WTC11 (cell line): Measurements from ENCODE around the gene R3HDML. TPM values are rescaled to one million over a fixed set of nuclear protein-coding genes. Genes with fewer than 3 reads are reported as not detected.

Experiments
- ATAC-seq: fragments of 200-7000 bp; cut with Tn5 transposase; 2 replicates; pipeline ENCODE4 v1.10.0; 2021; ENCODE audit warnings: mild to moderate bottlenecking, moderate library complexity
- Bru-seq: library from RNA; stranded (reverse); fragments of 400-500 nt; gene quantifications from one replicate; lab custom pipeline; 2021; lab: Mats Ljungman, UMichigan
- CTCF ChIA-PET: fragments of 300-600 bp; sonication (Branson Sonifier 250); formaldehyde crosslinking; loops from one replicate; lab custom pipeline; 2021; ENCODE audit warnings: antibody characterized with exemption; lab: Charles Lee
- POLR2A ChIA-PET: fragments of 350-600 bp; sonication (Branson Sonifier 250); formaldehyde crosslinking; loops from one replicate; lab custom pipeline; 2021; ENCODE audit warnings: antibody characterized with exemption; lab: Charles Lee
- DNase-seq: peaks from one replicate; pipeline ENCODE4 v3.0.0; 2021; ENCODE audit warnings: low spot score
- H3K27ac Mint-ChIP-seq: 2 replicates; pipeline ENCODE4 v1.8.0; 2021; ENCODE audit warnings: mixed read lengths
- H3K27me3 Mint-ChIP-seq: 2 replicates; pipeline ENCODE4 v1.8.0; 2021; ENCODE audit warnings: low read depth, mild to moderate bottlenecking, moderate library complexity, mixed read lengths
- H3K36me3 Mint-ChIP-seq: 2 replicates; pipeline ENCODE4 v1.8.0; 2021; ENCODE audit warnings: mixed read lengths
- H3K4me1 Mint-ChIP-seq: 2 replicates; pipeline ENCODE4 v1.8.0; 2022; ENCODE audit warnings: mixed read lengths
- H3K4me3 Mint-ChIP-seq: 2 replicates; pipeline ENCODE4 v1.8.0; 2021; ENCODE audit warnings: mild to moderate bottlenecking, moderate library complexity, mixed read lengths
- H3K9me3 Mint-ChIP-seq: 2 replicates; pipeline ENCODE4 v1.8.0; 2021; ENCODE audit warnings: mixed read lengths
- ETV6 ChIP-seq: sonication (generic); formaldehyde crosslinking; IDR thresholded peaks from 2 replicates; pipeline ENCODE4 v1.8.1; 2022; ENCODE audit warnings: mild to moderate bottlenecking, missing genetic modification reagents
- FOXK1 ChIP-seq: sonication (generic); formaldehyde crosslinking; IDR thresholded peaks from 2 replicates; pipeline ENCODE4 v1.8.0; 2022; ENCODE audit warnings: mild to moderate bottlenecking, moderate library complexity, missing genetic modification reagents
- FOXP1 ChIP-seq: sonication (generic); formaldehyde crosslinking; IDR thresholded peaks from 2 replicates; pipeline ENCODE4 v1.8.0; 2022; ENCODE audit warnings: missing genetic modification reagents, mild to moderate bottlenecking, moderate library complexity, borderline replicate concordance
- GABPB1 ChIP-seq: sonication (generic); formaldehyde crosslinking; IDR thresholded peaks from 2 replicates; pipeline ENCODE4 v1.8.1; 2023; ENCODE audit warnings: mild to moderate bottlenecking, missing genetic modification reagents
- HMGA2 ChIP-seq: fragments of 250-450 bp; sonication (Bioruptor Pico); IDR thresholded peaks from 2 replicates; pipeline ENCODE4 v1.4.0; 2021; ENCODE audit warnings: mild to moderate bottlenecking, moderate library complexity
- JAZF1 ChIP-seq: fragments of 250-450 bp; sonication (Bioruptor Pico); IDR thresholded peaks from 2 replicates; pipeline ENCODE4 v1.9.0; 2021; ENCODE audit warnings: moderate library complexity, mild to moderate bottlenecking, inconsistent platforms
- JUN ChIP-seq: sonication (generic); formaldehyde crosslinking; IDR thresholded peaks from 2 replicates; pipeline ENCODE4 v1.8.0; 2023; ENCODE audit warnings: mild to moderate bottlenecking, missing genetic modification reagents
- NFYB ChIP-seq: sonication (generic); formaldehyde crosslinking; conservative IDR thresholded peaks from 2 replicates; pipeline ENCODE4 v1.8.0; 2022; ENCODE audit warnings: low read depth, missing genetic modification reagents
- NR1H2 ChIP-seq: sonication (generic); formaldehyde crosslinking; IDR thresholded peaks from 2 replicates; pipeline ENCODE4 v1.9.0; 2021; ENCODE audit warnings: mild to moderate bottlenecking, moderate library complexity, missing genetic modification reagents
- OVOL2 ChIP-seq: fragments of 250-450 bp; sonication (Bioruptor Pico); IDR thresholded peaks from 2 replicates; pipeline ENCODE4 v1.9.0; 2021; ENCODE audit warnings: mild to moderate bottlenecking, borderline replicate concordance
- RORB ChIP-seq: fragments of 250-450 bp; sonication (Bioruptor Pico); IDR thresholded peaks from 2 replicates; pipeline ENCODE4 v1.9.0; 2021; ENCODE audit warnings: mild to moderate bottlenecking
- TEAD4 ChIP-seq: sonication (generic); formaldehyde crosslinking; IDR thresholded peaks from 2 replicates; pipeline ENCODE4 v1.8.0; 2022; ENCODE audit warnings: mild to moderate bottlenecking, missing genetic modification reagents
- TP53 ChIP-seq: sonication (generic); formaldehyde crosslinking; IDR thresholded peaks from 2 replicates; pipeline ENCODE4 v1.8.1; 2023; ENCODE audit warnings: mild to moderate bottlenecking, missing genetic modification reagents
- ZNF219 ChIP-seq: sonication (generic); formaldehyde crosslinking; IDR thresholded peaks from 2 replicates; pipeline ENCODE4 v1.8.0; 2023; ENCODE audit warnings: missing genetic modification reagents, mild to moderate bottlenecking, borderline replicate concordance
- ZNF263 ChIP-seq: sonication (generic); formaldehyde crosslinking; IDR thresholded peaks from 2 replicates; pipeline ENCODE4 v1.8.1; 2022; ENCODE audit warnings: low read depth, mild to moderate bottlenecking, moderate library complexity, missing genetic modification reagents
- ZNF396 ChIP-seq: fragments of 250-450 bp; sonication (Bioruptor Pico); IDR thresholded peaks from 2 replicates; pipeline ENCODE4 v1.8.0; 2021; ENCODE audit warnings: mild to moderate bottlenecking, moderate library complexity, borderline replicate concordance
- ZNF416 ChIP-seq: fragments of 250-450 bp; sonication (Bioruptor Pico); IDR thresholded peaks from 2 replicates; pipeline ENCODE4 v1.9.0; 2021; ENCODE audit warnings: mild to moderate bottlenecking, inconsistent platforms
- ZNF671 ChIP-seq: fragments of 250-450 bp; sonication (Bioruptor Pico); IDR thresholded peaks from 2 replicates; pipeline ENCODE4 v1.8.0; 2021; ENCODE audit warnings: mild to moderate bottlenecking
- long read RNA-seq, 3 experiments: library from RNA in 1 of 3; library from capped mRNA in 1 of 3; library from polyadenylated mRNA in 1 of 3; unstranded in 2 of 3; stranded (forward) in 1 of 3; transcript quantifications; one replicate each; pipeline ENCODE4 v2.0.0, GENCODE V29; 2021
- total RNA-seq: library from RNA; stranded (reverse); gene quantifications from 3 replicates; pipeline ENCODE4 v1.2.3, GENCODE V29; 2021
- TF ChIP-seq, protein P1 (sequence below): fragments of 200-600 bp; IDR thresholded peaks from 2 replicates; pipeline ENCODE4 v1.8.0; 2022; ENCODE audit warnings: antibody characterized with exemption
- TF ChIP-seq, protein P2 (sequence below): fragments of 250-450 bp; sonication (Bioruptor Pico); IDR thresholded peaks from 2 replicates; pipeline ENCODE4 v1.9.0; 2021; ENCODE audit warnings: moderate library complexity, mild to moderate bottlenecking, inconsistent platforms, borderline replicate concordance
- TF ChIP-seq, protein P3 (sequence below): sonication (generic); formaldehyde crosslinking; IDR thresholded peaks from 2 replicates; pipeline ENCODE4 v1.8.1; 2022; ENCODE audit warnings: low read depth, mild to moderate bottlenecking, moderate library complexity, missing genetic modification reagents, borderline replicate concordance

Gene R3HDML, protein sequence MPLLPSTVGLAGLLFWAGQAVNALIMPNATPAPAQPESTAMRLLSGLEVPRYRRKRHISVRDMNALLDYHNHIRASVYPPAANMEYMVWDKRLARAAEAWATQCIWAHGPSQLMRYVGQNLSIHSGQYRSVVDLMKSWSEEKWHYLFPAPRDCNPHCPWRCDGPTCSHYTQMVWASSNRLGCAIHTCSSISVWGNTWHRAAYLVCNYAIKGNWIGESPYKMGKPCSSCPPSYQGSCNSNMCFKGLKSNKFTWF
- total RNA-seq = not detected in 3 replicates
- percentile 11 among the genes with signal in this experiment for Bru-seq, nascent RNA
- long read RNA-seq, experiment 1 = 0 reads
- long read RNA-seq, experiment 2 = 0 reads
- long read RNA-seq, experiment 3 = 0 reads

DNA sequence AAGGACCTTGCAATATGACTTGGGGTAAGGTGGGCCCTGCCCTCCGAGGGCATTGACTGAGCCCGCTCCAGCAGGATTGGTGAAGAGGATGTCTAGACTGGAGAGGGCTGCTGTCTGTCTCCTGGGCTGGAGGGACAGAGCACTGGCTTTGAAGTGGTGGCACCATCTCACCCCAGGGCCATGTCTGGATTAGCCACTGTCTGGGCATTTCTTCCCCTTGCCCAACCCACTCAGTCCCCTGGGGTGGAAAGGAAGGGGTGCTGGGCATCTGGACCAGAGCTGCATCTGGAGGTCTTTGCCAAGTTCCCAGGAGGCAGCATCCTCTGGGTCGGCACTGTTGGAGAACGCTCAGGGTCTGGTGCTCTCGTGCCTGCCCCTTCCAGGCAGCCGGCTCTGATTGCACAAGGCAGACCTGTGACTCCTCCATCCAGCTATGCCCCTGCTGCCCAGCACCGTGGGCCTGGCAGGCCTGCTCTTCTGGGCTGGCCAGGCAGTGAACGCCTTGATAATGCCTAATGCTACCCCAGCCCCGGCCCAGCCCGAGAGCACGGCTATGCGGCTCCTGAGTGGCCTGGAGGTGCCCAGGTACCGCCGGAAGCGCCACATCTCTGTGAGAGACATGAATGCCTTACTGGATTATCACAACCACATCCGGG, at the start of gene R3HDML:
R3HDML (plus strand) TSS at position 319 of the 656 bp plus-strand sequence; CDS start at position 434, 115 bp downstream.
- Mint-ChIP-seq H3K4me1 (peaks cover 18% of the 10 kb centered on the region), H3K27me3 (no peaks in the 10 kb centered on the region; the same call in 1 of the 2 replicates), H3K27ac (no peak within 1 kb of the TSS), H3K4me3 (peak within 1 kb of the TSS; percentile 4; the same call in 1 of the 2 replicates), H3K9me3 (no peaks in the 10 kb centered on the region), H3K36me3 (no peaks in the 10 kb centered on the region)
- ATAC-seq (no peak), DNase-seq (no peak)
- POLR2A ChIA-PET = no interaction called here
- CTCF ChIA-PET = interaction anchor here (0.6 kb wide), 1 partner anchor 70 kb away, joined by 3 read pairs; no protein-coding TSS in a partner anchor
- no peak for TF ChIP-seq HMGA2 (CRISPR knock-in tag)
- 0 out of 2 replicates have a peak, but pooled peaks have one; percentile 24 for TF ChIP-seq ZNF219 (CRISPR knock-in tag)
- TF ChIP-seq, all 79 proteins: peak for 1

DNA sequence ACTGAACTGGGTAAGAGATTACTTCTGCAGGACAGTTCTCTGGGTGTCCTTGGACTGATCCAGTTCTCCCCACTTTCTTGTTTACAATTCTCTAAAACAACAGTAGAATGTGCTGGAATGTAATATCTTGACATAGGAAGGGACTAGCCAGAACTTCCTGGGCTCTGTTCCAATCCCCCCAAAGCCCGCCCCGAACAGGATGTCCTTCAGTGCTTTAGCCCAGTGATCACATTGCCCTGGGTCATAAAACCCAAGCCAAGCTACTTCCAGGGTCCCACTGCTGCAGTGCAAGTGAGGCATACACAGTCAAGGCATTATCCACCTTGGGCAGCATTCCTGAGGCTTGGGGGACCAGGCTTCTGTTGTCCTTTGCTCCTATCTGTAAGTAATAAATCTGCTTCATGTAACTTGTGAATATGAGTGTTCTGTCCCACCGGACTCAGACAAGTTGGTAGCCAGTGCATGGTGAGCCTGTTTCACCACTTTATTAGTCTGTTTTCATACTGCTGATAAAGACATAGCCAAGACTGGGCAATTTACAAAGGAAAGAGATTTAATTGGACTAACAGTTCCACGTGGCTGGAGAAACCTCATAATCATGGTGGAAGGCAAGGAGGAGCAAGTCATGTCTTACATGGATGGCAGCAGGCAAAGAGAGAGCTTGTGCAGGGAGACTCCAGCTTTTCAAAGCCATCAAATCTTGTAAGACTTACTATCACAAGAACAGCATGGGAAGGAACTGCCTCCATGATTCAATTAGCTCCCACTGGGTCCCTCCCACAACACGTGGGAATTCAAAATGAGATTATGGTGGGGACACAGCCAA, 49.4 kb upstream of the R3HDML start:
- Mint-ChIP-seq H3K27ac (no peak overlapping the region), H3K4me1 (no peaks in the 10 kb centered on the region), H3K4me3 (no peak overlapping the region), H3K9me3 (peaks cover 17% of the 10 kb centered on the region), H3K36me3 (peaks cover 3% of the 10 kb centered on the region), H3K27me3 (peaks cover 7% of the 10 kb centered on the region)
- DNase-seq = no peak
- ChIA-PET POLR2A (no interaction called here), CTCF (interaction anchor here (0.7 kb wide), 1 partner anchor 70 kb away, joined by 4 read pairs; no protein-coding TSS in a partner anchor)
- ATAC-seq = no peak
- TF ChIP-seq FOXP1 (CRISPR knock-in tag) = no peak
- TF ChIP-seq, protein P1, sequence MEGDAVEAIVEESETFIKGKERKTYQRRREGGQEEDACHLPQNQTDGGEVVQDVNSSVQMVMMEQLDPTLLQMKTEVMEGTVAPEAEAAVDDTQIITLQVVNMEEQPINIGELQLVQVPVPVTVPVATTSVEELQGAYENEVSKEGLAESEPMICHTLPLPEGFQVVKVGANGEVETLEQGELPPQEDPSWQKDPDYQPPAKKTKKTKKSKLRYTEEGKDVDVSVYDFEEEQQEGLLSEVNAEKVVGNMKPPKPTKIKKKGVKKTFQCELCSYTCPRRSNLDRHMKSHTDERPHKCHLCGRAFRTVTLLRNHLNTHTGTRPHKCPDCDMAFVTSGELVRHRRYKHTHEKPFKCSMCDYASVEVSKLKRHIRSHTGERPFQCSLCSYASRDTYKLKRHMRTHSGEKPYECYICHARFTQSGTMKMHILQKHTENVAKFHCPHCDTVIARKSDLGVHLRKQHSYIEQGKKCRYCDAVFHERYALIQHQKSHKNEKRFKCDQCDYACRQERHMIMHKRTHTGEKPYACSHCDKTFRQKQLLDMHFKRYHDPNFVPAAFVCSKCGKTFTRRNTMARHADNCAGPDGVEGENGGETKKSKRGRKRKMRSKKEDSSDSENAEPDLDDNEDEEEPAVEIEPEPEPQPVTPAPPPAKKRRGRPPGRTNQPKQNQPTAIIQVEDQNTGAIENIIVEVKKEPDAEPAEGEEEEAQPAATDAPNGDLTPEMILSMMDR = no peak
- no peak for TF ChIP-seq FOXK1
- no peak for TF ChIP-seq NR1H2 (CRISPR knock-in tag)
- TF ChIP-seq ZNF416 (CRISPR knock-in tag) = no peak

DNA sequence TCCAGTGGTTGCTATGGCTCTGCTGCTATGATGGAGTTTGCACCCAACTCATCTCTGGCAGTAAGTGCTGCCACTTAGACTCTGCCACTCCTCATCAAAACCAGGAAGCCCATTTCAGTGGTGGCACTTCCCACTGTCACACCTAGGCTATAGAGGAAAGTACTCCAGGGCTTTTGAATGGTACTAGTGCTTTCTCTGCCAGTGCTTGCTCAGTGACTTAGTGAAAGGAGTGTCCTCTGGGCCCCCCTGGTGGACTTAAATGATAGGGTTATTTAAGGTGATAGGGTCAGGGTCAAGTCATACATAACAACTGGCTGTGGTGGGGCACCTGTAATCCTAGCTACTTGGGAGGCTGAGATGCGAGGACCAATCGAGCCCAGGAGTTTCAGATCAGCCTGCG, 48.6 kb upstream of the R3HDML start:
- POLR2A ChIA-PET = no interaction called here
- H3K4me3 Mint-ChIP-seq = no peak overlapping the region
- peaks cover 17% of the 10 kb centered on the region for H3K9me3 Mint-ChIP-seq
- TF ChIP-seq TEAD4 (no peak), OVOL2 (CRISPR knock-in tag) (no peak), ZNF671 (CRISPR knock-in tag) (no peak), JUN (CRISPR knock-in tag) (no peak), TP53 (CRISPR knock-in tag) (no peak), NFYB (CRISPR knock-in tag) (no peak), JAZF1 (CRISPR knock-in tag) (no peak), ETV6 (CRISPR knock-in tag) (no peak), GABPB1 (CRISPR knock-in tag) (no peak), ZNF263 (no peak), ZNF396 (CRISPR knock-in tag) (no peak), RORB (CRISPR knock-in tag) (no peak)
- TF ChIP-seq, protein P2, sequence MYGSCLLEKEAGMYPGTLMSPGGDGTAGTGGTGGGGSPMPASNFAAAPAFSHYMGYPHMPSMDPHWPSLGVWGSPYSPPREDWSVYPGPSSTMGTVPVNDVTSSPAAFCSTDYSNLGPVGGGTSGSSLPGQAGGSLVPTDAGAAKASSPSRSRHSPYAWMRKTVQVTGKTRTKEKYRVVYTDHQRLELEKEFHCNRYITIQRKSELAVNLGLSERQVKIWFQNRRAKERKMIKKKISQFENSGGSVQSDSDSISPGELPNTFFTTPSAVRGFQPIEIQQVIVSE = no peak
- TF ChIP-seq, protein P3, sequence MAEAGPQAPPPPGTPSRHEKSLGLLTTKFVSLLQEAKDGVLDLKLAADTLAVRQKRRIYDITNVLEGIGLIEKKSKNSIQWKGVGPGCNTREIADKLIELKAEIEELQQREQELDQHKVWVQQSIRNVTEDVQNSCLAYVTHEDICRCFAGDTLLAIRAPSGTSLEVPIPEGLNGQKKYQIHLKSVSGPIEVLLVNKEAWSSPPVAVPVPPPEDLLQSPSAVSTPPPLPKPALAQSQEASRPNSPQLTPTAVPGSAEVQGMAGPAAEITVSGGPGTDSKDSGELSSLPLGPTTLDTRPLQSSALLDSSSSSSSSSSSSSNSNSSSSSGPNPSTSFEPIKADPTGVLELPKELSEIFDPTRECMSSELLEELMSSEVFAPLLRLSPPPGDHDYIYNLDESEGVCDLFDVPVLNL (CRISPR knock-in tag) = no peak
- TF ChIP-seq, all 79 proteins: peak for 0
- H3K4me1 Mint-ChIP-seq = no peaks in the 10 kb centered on the region
- H3K27me3 Mint-ChIP-seq = peaks cover 7% of the 10 kb centered on the region
- H3K36me3 Mint-ChIP-seq = peaks cover 3% of the 10 kb centered on the region
- H3K27ac Mint-ChIP-seq = no peak overlapping the region
- no peak for DNase-seq
- ATAC-seq = no peak
- CTCF ChIA-PET = interaction anchor here (0.7 to 1.0 kb wide), 2 partner anchors 16 to 71 kb away, joined by 3 to 4 read pairs; no protein-coding TSS in a partner anchor
